Neural progenitor cell (in vitro differentiated cells): Measurements from ENCODE around the gene CAMSAP1.

Experiments
- CTCF ChIP-seq: fragments of 200-600 bp; sonication (generic); IDR thresholded peaks from 2 replicates; pipeline ENCODE4 v1.5.1; 2017; ENCODE audit warnings: antibody characterized with exemption, mild to moderate bottlenecking
- EZH2 ChIP-seq: fragments of 200-600 bp; sonication (generic); IDR thresholded peaks from 2 replicates; pipeline ENCODE4 v1.6.1; 2017; ENCODE audit warnings: antibody characterized with exemption, mild to moderate bottlenecking, moderate library complexity
- EZH2phosphoT487 ChIP-seq: fragments of 200-600 bp; sonication (generic); IDR thresholded peaks from 2 replicates; pipeline ENCODE4 v1.6.1; 2017; ENCODE audit warnings: antibody characterized with exemption

- no peak for TF ChIP-seq CTCF
- TF ChIP-seq EZH2, result no peak
- no peak for TF ChIP-seq EZH2phosphoT487
Measured at GRCh38 chr9:135951889-135952663, 44.7 kb upstream of the CAMSAP1 start.
